Smooth muscle cell of the brain vasculature (primary cell): ENCODE results near the gene BORCS6.
A peak's percentile ranks its signal among the peaks of the same experiment; 100 is the strongest.
"Not testable (repeated sequence)": the region's sequence is repeated elsewhere in the genome, so short reads cannot be mapped to it uniquely, and the experiment has no call there.

Source experiments
- DNase-seq: peaks from one replicate; pipeline ENCODE4 v3.0.0-alpha.2; 2012; ENCODE audit warnings: low read depth, low spot score

The BORCS6 gene

DNA sequence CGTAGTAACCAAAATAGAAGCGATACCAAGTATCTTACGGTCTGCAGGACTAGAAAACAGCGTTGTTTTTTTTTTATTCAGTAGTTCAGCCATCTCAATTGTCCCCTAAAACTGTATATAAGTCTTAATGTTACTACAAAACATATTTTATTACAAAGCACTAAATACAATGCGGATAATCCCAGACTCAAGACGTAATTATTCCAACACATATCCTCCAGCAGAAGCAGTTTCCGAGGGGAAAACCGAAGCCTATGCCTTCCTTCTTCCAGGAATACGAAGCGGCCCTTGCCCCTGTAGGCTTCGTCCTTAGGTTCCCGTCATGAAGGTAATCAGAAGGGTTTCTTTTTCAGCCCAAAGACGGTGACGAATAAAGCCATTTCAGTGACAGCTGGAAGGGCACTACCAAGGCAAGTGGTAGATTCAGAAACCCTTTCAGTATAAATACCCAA, 16.1 kb downstream of the BORCS6 start:
- no peak for DNase-seq

DNA sequence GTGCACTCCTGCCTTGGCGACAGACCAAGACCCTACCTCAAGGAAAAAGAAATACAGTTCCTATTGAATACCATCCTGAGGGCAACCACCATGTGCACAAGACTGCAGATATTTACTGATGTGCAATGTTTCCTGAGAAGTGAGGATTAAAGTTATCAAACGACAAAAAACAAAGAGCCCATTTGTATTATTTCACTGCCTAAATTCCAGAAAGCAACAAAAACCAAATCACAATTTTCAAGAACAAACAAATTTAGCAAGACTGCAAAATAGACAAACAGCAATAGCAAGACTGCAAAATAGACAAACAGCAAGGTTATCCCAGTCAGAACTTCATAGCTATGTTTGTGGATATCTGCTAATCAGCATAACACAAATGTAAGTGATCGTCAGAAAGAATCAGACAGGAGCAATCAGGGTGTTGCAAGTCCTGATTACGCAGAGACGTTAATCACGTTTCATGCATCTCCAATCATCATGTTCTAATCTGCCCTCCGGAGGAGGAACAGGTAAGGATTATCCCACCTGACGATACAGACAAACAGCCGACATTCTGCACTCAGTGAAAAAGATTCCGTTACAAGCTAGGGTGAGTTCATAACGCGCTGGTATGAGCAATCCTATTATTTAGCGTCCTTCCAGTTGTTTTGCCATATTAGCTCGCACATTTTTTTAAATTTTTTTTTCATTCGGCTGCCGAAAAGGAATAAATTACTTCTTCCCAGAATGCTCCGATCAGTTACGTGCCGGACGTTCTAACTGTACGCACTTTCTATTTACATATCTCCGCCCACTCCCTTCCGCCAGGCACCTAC, 16.7 kb downstream of the BORCS6 start:
- DNase-seq = no peak

DNA sequence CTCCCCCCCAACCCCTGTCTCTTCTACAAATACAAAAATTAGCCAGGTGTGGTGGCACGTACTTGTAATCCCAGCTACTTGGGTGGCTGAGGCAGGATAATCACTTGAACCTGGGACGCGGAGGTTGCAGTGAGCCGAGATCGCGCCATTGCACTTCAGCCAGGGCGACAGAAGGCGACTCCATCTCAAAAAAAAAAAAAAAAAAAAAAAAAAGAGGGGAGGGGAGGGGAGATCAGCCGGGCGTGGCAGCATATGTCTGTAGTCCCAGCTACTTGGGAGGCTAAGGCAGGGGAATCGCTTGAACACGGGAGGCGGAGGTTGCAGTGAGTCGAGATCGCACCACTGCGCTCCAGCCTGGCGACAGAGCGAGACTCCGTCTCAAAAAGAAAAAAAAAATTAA, 19.8 kb downstream of the BORCS6 start:
- not testable (repeated sequence) for DNase-seq

DNA sequence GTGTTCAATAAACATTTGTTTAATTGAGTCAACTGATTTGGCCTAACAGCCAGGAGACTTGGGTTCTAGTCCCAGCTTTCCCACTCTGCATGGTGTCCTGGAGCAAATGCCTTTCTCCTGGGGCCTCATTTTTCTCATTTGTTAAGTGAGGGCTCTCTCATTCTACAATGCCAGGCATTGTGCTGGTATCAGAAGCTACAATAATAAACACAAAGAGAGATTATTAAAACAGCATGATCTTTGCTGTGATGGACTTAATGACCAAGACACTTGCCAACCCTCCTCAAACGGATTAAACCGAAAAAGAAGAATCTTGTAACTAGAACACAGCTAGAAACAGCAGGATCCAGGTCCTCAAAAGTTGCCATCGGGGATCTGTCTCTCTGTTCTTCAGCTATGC, 22.5 kb downstream of the BORCS6 start:
- no peak for DNase-seq

DNA sequence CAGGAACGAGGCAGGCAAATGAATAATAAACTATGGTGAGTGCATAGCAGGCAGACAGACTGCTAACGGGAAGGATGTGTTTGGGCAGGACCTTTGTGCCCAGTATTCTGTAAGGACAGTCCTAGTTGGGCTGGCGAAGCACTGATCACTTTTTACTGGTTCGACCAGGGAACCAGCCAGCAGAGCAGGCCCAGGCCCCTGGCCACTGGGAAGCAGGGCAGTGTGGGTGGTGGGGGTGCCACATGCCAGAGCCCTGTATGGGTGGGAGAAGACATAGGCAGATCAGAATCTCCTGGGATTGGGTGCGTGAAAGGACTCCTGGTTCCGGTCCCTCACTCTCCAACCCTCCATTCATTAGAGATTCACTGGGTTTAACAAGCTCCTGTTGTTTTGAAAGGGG, 23.2 kb downstream of the BORCS6 start:
- no peak for DNase-seq

DNA sequence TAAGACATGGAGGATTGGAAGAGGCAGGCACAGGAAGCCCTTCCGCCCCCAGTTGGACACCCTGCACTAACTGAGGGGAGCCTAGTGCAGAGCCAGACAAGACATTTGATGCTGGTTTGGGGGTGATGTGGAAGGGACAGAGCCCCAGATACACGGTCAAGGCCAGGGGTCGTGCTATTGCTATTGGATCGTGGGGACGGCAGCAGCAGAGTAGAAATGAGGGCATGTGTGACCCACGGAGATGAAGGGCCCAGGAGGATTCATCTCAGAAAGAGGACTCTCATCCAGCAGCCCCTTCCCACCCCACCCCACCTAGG, 25.2 kb downstream of the BORCS6 start:
- no peak for DNase-seq

DNA sequence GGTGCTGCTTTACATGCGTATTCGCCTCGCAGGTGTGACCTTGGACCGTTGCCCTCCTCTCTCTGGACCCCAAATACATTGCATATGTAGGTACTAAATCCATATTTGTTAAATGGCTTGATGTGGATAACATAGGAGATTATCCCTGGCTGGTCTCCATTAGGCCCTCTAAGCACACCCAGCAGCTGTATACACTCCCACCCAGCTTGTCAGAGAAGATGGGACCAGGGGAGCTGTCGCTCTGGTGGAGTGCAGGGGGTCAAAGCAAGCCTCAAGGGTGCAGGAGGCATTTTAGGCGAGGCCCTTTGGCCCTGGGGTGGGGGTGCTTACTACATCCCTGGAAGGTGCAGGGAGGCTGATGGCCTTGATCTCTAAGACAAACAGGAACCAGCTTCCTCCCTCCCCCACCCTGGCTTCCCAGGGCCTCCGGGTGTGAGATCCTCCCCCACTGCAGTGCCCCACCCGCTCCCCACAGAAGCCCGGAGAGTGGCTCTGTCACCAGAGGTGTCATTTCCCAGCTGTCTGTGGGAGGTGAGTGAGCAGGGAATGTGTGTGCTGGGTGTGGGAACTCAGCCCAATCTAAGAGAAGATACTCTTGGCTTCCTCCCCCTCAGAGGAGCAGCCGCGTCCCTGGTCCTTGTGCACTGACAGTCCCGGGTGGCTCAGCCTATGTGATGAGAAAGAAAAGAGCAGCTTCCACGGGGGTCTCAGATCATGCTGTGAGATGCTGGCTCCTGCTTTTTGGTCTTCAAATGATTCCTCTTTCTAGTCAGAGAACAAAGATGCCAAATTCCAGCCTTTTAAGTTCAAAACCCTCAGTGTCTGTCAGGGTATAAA, 25.8 kb downstream of the BORCS6 start:
- DNase-seq = no peak

DNA sequence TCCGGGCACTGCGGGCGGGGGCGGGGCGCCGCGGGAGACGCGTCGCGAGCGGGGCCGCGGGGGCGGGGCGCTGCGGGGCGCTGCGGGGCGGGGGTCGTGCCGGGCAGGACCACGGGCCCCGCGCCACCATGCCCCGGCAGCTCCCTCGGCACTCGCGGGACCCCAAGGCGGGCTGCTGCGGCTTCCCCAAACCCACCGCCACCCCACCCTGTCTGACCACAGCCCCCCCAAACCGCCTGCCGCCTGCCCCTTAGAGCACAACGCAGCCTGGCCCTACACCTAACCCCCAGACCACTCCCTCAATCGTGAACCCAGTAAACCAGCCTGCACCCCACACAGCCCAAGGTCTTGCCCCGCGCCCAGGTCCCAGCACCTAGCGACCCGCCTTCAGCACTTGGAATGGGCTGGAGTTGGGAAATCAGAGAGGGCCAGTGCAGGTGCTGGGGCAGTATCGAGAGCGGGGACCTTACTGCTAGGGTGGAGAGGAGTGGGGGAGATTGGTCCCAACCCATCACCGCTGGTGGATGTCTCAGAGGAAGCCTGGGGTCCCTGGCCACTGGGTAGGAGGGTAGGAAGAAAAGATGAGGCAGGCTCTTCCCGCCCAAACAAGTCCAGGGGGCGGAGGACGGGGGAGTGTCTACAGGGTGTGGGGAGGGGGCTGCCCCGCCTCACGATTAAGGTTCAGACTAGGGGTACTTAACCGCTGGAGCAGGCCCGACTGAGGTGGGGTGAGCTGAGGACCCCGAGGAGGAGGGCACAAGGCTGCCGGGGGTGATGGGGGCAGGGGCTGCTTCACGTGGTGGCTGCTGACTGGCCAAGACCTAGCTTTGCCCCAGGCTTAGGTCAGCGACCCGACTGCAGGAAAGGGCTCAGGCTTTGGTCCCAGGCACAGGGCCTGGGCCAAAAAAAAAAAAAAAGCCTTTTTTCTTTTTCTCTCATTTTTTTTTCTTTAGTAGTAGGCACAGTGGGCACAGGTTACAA, 26.7 kb downstream of the BORCS6 start:
- no peak for DNase-seq

DNA sequence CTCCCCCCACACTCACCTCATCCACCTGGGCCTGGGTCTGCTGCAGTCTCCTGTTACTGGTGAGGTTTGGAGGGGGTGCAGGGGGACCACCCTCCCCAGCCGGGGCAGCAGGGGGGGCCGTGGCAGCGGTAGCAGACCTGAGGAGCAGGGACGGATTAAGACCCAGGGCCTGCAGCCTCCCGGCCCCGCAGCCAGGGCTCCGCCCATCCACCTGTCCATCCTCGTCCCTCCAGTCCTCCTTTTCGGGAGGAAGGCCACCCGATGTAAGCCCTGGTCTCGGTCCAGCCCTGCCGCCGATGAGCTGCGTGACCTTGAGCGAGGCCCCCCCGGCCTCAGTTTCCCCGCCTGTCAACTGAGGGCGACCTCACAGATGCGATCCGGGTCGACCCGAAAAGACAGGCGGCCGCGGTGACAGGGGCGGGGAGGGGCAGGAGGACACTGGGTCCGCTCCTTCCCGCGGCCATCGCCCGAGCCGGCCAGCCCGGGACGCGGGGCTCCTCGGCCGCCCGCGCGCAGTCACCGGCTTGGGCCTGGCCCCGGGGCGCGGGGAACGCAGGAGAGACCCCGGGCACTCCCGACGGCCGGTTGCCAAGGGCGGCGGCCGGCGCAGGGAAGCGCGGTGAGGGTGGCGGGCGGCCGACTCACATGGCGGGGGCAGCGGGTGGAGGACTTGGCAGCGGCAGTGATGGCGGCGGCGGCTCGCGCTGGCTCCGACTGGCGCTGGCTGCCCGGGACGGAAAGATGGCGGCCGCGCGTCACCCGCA, 27.6 kb downstream of the BORCS6 start, which contains the start of gene VAMP2:
Gene VAMP2 (minus strand): TSS at position 716 of the 764 bp plus-strand sequence. CDS start 69 bp downstream, at position 647.
- no peak for DNase-seq

DNA sequence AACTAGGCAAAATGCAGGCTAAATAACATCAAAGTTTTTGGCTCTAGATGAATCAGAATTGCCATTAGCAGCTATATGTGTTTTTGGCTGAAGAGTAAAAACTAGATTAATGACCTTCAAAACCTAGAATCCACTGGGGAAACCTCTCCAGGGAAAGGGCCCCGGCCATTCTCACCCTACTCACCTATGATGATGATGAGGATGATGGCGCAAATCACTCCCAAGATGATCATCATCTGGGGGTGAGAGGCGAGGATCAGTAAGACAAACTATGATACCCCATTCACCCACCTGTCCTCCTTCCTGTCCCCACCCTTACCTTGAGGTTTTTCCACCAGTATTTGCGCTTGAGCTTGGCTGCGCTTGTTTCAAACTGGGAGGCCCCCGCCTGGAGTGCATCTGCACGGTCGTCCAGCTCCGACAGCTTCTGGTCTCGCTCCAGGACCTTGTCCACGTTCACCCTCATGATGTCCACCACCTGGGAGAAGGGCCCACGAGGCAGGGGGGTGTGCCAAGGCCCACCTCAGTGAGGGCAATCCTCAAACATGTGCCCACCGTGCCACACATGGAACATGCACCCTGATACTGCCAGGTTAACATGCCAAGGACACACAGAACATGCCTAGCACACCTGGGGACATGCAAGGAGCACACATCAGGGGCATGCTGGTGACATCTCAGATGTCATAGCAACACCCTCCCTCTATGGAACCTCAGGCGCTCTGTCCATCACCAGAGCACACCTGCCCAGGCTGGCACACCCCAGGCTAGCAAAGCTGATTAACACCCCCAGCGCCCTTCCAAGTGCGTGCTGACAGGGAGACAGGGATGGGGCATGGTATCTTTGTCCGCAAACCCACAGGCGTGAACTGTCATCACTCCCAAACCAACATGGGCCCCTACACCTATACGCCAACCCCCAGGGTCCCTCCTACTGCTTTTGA, 28.4 kb downstream of the BORCS6 start:
- no peak for DNase-seq

DNA sequence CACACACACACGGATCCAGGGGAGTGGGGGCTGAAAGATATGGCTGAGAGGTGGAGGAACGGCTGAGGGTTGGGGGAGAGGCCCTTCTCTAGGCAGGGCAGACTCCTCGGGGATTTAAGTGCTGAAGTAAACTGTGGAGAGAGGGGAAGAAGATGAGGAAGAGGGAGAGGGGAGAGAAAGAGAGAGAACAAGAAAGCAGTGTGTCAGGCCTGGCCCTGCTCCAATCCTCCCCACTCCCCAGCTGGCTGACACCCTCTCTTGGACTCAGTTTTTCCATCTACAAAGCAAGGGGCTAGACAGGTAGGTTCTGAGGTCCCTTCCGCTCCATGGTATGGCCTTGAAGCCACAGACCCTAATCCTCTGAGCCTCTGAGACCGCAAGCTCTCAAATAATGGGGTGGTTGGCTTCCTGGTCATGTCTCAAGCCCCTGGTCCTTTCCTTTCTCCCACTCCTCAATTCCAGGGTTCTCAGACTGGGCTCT, 29.2 kb downstream of the BORCS6 start:
- no peak for DNase-seq

DNA sequence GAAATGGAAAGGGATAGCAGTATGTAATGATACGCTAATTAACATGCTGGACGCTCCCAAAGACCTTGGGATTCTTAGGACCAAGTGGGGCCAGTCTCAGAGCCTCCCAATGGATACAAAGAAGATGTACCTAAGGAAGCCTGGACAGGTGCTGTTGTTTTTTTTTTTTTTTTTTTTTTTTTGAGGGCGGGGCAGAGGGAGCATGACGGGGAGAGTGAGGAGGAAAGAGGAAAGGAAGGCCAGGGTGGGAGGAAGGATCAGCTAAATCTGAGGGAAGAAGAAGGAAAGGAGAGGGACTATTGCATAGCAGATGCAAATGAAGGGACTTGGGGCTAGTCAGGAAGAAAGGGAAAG, 29.8 kb downstream of the BORCS6 start:
- DNase-seq = no peak

DNA sequence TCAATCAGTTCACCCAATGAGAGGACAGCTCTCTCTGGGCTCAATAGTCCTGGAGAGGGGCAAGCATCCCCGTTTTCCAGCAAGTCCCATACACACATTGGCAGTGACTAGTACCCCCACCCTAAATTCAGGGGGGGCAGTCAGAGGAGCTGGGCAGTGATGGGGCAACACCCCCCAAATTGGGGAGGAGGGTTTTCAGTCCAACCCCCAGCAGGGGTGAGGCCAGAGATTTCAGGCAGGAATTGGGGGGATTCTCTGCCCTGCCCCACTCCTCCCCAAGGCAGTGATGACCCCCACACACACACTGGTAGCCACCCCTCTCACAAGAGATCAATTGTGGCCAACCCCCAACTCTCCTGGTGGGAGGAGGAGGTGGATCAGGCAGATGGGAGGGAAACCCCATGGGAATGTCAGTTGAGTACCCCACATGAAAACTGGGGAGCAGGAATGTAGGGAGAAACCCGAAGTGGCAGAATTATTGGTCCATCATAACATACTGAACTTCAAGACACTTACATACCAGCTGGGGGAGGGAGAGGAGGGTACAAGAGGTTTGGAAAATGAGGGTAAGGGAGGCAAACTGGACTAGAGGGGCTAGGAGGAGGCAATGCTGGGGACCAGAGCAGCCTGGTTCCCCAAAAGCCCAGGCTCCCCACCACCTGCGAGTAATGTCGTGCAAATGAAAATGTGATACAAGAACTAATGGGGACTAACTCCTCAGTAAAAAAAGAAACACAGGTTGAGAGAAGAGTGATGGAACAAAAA, 30.3 kb downstream of the BORCS6 start:
- no peak for DNase-seq

DNA sequence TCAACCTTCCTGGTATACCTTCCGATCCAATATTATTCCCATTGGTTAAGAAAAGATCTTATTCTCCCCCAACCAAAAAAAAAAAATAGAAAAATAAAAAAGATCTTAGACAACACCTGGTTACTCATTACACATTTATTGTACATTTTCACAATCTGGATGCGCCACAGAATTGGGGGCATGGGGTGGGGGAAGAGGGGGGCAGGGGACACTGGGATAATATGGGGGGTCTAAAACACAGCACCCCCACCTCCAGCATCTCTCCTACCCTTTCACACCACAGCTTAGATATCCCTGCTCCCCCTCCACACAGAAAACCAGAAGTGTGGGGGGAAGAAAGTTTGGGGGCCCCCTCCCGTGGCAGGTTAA, 31.0 kb downstream of the BORCS6 start:
- DNase-seq = no peak

DNA sequence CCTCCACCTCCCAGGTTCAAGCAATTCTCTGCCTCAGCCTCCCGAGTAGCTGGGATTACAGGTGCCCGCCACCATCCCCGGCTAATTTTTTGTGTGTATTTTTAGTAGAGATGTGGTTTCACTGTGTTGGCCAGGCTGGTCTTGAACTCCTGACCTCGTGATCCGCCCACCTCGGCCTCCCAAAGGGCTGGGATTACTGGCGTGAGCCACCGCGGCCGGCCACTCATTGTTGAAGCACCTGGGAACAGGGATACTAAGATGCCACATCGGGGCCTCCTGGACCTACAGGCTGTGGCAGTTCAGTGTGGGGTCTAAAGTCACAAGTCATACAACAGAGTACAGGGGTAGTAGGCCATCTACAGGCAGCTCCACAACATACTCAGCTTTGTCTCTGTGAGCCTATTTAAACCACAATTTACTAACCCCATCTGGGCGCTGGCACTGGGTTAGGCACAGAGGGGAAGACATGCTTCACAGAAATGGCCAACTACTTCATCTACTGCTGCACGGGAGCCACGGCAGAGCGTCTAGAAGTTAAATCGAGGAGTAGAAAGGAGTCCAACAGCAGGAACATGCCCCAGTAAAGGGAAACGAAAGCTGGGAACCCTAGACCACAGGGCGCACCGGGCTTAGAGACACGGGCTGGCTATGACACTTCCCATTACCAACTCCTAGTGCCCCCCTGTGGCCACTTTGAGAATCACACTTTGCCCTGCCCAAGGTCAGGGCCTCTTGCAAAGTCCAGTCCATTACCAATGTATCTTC, 31.5 kb downstream of the BORCS6 start:
- no peak for DNase-seq

DNA sequence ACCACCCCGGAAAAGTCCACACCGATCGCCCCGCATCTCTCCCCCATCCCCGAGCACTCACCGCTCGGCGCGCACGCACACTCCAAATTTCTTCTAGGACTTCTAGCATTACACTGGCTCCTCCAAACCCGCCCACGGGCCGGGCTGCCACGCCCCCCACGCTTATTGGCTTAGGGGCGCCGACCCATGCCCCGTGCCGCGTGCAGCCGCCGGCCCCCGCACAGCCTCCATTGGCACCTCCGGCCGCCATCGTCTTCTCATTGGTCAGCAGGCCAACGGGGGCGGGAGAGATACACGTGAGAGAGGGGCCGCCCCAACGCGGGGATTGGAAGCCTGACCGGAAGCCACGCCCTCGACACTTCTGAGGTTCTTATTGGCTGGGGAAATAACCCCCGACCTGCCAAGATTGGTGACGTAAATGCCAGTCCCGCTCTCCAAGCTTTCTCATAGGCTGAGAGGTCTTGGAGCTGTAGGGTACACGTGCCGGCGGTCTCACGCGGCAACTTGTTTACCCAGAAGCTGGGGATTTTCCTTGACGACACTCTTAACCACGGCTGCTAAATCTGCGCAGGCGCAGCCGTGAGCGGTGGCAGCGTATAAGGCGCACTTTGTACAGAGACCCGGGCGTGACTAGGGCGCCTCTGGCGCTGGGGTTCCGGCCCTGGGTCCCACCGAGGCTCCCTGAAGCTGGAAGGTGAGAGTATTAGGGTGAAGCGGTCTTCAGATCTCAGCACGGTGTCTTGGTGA, 33.6 kb downstream of the BORCS6 start:
- peak; percentile 100 for DNase-seq

DNA sequence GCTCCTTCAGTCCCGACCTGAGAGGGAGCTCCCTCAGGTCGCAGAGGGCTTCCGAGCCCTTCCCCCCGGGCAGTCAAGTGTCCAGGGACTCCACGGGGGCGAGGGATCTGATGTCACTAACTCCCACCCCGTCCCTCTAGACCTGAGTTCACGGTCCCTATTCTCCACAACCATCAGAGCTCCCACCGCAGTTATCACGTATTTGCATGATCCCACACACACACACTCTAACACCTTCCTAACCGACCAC, 34.1 kb downstream of the BORCS6 start:
- DNase-seq = no peak
